ENCODE data around the gene ME1. TPM values are rescaled to one million over a fixed set of nuclear protein-coding genes. Genes with fewer than 3 reads are reported as not detected.

Gene ME1
- polyA plus RNA-seq, 2 of the 4 experiments (the other 2 are of a cell fraction), result 59.1 to 60.6 TPM

DNA sequence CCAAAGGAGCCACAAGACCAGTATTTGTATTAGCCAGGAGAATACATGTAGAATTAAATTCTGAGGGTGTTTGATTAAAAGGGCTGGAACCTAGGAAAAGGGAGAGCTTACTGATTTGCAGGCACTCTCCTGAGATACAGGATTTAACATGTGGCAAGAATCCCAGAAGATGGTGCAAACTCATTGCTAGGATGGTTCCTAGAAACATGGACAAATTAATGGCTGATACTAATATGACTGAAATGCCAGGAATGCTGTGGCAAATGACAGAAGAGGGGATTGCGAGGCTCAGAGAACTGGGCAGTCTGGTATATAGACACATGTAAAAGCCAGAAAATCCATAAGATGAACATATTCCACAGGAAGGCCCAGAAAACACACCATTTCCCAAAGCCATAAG lies 119.6 kb downstream of the ME1 start:
- POLR2A ChIA-PET, result no interaction called here
- Histone ChIP-seq H3K4me1 (no peaks in the 10 kb centered on the region), H3K27ac (no peak overlapping the region), H3K9me3 (no peaks in the 10 kb centered on the region), H3K4me3 (no peak overlapping the region), H3K4me2 (no peak overlapping the region)
- CTCF ChIA-PET, result no interaction called here
- no peak for TF ChIP-seq FOSB (CRISPR knock-in tag; IDR thresholded peaks at IDR 0.05)
- no peak for TF ChIP-seq POLR2AphosphoS2 (conservative IDR thresholded peaks at IDR 0.05; ENCODE audit: low read length)
- TF ChIP-seq ZC3H11A (IDR thresholded peaks at IDR 0.05), result no peak
- TF ChIP-seq, protein P1, sequence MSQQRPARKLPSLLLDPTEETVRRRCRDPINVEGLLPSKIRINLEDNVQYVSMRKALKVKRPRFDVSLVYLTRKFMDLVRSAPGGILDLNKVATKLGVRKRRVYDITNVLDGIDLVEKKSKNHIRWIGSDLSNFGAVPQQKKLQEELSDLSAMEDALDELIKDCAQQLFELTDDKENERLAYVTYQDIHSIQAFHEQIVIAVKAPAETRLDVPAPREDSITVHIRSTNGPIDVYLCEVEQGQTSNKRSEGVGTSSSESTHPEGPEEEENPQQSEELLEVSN (IDR thresholded peaks at IDR 0.05; ENCODE audit: borderline replicate concordance, low read depth), result no peak
- no peak for TF ChIP-seq GATA3 (IDR thresholded peaks at IDR 0.05; ENCODE audit: borderline replicate concordance)
- TF ChIP-seq MYC (IDR thresholded peaks at IDR 0.05; ENCODE audit: borderline replicate concordance, low read length), result no peak
- no peak for TF ChIP-seq CHD2 (IDR thresholded peaks at IDR 0.05; ENCODE audit: low read length, partially characterized antibody)
- TF ChIP-seq TFCP2L1 (CRISPR knock-in tag; IDR thresholded peaks at IDR 0.05), result no peak
- ATAC-seq, result no peak
- FAIRE-seq, result no peak
- DNase-seq (ENCODE audit: low read depth in 1 of 2, low spot score in 1 of 2), result no peak
- WGBS (ENCODE audit: missing lambda C conversion rate), result 100% methylated on average over 1 of the region's 1 CpG

DNA sequence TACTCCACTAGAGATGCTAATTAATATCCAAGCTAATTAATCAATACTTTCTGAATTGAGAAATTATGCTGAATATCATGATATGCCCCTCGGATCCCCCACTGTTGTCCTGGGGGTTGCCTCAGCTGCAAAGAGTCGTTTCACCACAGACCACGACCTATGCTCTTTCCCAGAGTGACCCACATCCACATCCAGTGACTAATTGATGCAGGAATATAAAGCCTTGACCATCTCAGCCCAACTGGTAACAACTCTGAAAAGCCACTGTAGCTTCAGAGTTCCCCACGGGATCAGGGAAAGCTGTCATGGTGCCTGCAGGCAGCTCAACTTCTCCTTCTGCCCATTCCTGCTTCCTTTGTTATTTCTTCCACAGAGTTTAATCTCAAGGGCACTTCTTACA lies 120.8 kb downstream of the ME1 start:
- Histone ChIP-seq H3K27ac (no peak overlapping the region), H3K4me1 (no peaks in the 10 kb centered on the region), H3K4me3 (no peak overlapping the region), H3K9me3 (no peaks in the 10 kb centered on the region), H3K4me2 (no peak overlapping the region)
- FAIRE-seq (no peak), DNase-seq (ENCODE audit: low read depth in 1 of 2, low spot score in 1 of 2) (no peak), ATAC-seq (no peak)
- ChIA-PET CTCF (interaction anchor here (0.7 to 1.2 kb wide), 2 partner anchors 59 to 202 kb away, joined by 3 to 4 read pairs; partner anchors contain the start of gene PRSS35), POLR2A (no interaction called here)
- 78% methylated on average over 4 of the region's 4 CpGs for WGBS (ENCODE audit: missing lambda C conversion rate)
- TF ChIP-seq RNF2 (IDR thresholded peaks at IDR 0.05; ENCODE audit: borderline replicate concordance, low read depth) (no peak), HOXB13 (CRISPR knock-in tag; IDR thresholded peaks at IDR 0.05; ENCODE audit: low read depth) (no peak)

DNA sequence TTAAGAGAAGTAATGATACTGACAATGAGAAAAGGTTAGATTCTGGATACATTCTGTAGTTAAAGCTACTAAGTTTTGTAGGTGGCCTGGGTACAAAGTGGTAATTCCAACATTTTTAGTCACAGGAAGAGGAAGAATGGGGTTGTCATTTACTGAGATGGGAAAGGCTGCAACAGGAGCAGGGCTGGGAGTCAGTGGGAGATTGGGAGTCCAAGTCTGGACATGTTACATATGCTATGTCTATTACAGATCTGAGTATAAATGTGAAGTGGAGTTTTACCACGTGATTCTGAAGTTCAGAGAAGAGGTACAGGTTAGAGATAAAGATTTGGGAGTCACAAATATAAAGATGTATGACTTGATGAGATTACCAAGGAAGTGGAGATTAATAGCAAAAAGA lies 121.5 kb downstream of the ME1 start:
- POLR2A ChIA-PET, result no interaction called here
- no peak for TF ChIP-seq RCOR1 (IDR thresholded peaks at IDR 0.05; ENCODE audit: low read depth, low read length)
- WGBS (ENCODE audit: missing lambda C conversion rate), result 62% methylated on average over 1 of the region's 1 CpG

DNA sequence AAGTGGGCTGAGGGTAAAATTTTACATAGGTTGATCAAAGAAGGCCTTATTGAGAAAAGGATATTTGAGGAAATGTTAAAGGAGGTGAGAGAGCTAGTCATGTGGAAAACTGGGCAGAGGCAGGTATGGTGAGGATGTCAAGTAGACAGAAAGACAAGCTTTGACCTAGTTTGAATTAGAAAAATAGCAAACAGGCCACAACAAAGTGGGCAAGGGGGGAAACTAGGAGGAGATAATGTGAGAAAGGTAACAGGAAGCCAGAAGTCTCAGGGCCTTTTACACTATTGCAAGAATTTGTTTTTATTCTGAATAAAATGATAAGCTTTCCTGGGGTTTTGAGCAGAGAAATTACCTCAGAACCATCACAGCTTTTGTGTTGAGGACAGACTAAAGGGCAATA lies 122.0 kb downstream of the ME1 start:
- FAIRE-seq (no peak), DNase-seq (ENCODE audit: low read depth in 1 of 2, low spot score in 1 of 2) (no peak), ATAC-seq (no peak)
- Histone ChIP-seq H3K4me1 (no peaks in the 10 kb centered on the region), H3K9me3 (no peaks in the 10 kb centered on the region), H3K4me3 (no peak overlapping the region), H3K27ac (no peak overlapping the region), H3K4me2 (no peak overlapping the region)
- ChIA-PET POLR2A (no interaction called here), CTCF (interaction anchor here (1.2 kb wide), 2 partner anchors 87 to 203 kb away, joined by 3 to 4 read pairs; partner anchors contain the start of gene PRSS35)
- TF ChIP-seq FOXS1 (CRISPR knock-in tag; IDR thresholded peaks at IDR 0.05) (no peak), SMC3 (IDR thresholded peaks at IDR 0.05) (no peak), RCOR1 (IDR thresholded peaks at IDR 0.05; ENCODE audit: low read depth, low read length) (no peak), TFCP2L1 (CRISPR knock-in tag; IDR thresholded peaks at IDR 0.05) (no peak), HOXB5 (CRISPR knock-in tag; IDR thresholded peaks at IDR 0.05) (no peak), RNF2 (IDR thresholded peaks at IDR 0.05; ENCODE audit: borderline replicate concordance, low read depth) (no peak), EHF (CRISPR knock-in tag; IDR thresholded peaks at IDR 0.05) (no peak), ZSCAN20 (CRISPR knock-in tag; IDR thresholded peaks at IDR 0.05) (no peak), JUNB (IDR thresholded peaks at IDR 0.05) (no peak)
- TF ChIP-seq, protein P1 (IDR thresholded peaks at IDR 0.05; ENCODE audit: borderline replicate concordance, low read depth), result no peak
- TF ChIP-seq, protein P2, sequence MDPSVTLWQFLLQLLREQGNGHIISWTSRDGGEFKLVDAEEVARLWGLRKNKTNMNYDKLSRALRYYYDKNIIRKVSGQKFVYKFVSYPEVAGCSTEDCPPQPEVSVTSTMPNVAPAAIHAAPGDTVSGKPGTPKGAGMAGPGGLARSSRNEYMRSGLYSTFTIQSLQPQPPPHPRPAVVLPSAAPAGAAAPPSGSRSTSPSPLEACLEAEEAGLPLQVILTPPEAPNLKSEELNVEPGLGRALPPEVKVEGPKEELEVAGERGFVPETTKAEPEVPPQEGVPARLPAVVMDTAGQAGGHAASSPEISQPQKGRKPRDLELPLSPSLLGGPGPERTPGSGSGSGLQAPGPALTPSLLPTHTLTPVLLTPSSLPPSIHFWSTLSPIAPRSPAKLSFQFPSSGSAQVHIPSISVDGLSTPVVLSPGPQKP (IDR thresholded peaks at IDR 0.05; ENCODE audit: low read depth, low read length), result no peak
- TF ChIP-seq, protein P3, sequence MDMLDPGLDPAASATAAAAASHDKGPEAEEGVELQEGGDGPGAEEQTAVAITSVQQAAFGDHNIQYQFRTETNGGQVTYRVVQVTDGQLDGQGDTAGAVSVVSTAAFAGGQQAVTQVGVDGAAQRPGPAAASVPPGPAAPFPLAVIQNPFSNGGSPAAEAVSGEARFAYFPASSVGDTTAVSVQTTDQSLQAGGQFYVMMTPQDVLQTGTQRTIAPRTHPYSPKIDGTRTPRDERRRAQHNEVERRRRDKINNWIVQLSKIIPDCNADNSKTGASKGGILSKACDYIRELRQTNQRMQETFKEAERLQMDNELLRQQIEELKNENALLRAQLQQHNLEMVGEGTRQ (IDR thresholded peaks at IDR 0.05), result no peak
- TF ChIP-seq, protein P4, sequence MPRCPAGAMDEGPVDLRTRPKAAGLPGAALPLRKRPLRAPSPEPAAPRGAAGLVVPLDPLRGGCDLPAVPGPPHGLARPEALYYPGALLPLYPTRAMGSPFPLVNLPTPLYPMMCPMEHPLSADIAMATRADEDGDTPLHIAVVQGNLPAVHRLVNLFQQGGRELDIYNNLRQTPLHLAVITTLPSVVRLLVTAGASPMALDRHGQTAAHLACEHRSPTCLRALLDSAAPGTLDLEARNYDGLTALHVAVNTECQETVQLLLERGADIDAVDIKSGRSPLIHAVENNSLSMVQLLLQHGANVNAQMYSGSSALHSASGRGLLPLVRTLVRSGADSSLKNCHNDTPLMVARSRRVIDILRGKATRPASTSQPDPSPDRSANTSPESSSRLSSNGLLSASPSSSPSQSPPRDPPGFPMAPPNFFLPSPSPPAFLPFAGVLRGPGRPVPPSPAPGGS (IDR thresholded peaks at IDR 0.05), result no peak
- TF ChIP-seq, protein P5, sequence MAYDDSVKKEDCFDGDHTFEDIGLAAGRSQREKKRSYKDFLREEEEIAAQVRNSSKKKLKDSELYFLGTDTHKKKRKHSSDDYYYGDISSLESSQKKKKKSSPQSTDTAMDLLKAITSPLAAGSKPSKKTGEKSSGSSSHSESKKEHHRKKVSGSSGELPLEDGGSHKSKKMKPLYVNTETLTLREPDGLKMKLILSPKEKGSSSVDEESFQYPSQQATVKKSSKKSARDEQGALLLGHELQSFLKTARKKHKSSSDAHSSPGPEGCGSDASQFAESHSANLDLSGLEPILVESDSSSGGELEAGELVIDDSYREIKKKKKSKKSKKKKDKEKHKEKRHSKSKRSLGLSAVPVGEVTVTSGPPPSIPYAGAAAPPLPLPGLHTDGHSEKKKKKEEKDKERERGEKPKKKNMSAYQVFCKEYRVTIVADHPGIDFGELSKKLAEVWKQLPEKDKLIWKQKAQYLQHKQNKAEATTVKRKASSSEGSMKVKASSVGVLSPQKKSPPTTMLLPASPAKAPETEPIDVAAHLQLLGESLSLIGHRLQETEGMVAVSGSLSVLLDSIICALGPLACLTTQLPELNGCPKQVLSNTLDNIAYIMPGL (CRISPR knock-in tag; IDR thresholded peaks at IDR 0.05; ENCODE audit: borderline replicate concordance), result no peak
- TF ChIP-seq, protein P6, sequence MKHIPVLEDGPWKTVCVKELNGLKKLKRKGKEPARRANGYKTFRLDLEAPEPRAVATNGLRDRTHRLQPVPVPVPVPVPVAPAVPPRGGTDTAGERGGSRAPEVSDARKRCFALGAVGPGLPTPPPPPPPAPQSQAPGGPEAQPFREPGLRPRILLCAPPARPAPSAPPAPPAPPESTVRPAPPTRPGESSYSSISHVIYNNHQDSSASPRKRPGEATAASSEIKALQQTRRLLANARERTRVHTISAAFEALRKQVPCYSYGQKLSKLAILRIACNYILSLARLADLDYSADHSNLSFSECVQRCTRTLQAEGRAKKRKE (CRISPR knock-in tag; IDR thresholded peaks at IDR 0.05; ENCODE audit: low read depth), result no peak
- TF ChIP-seq, protein P7, sequence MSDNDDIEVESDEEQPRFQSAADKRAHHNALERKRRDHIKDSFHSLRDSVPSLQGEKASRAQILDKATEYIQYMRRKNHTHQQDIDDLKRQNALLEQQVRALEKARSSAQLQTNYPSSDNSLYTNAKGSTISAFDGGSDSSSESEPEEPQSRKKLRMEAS (IDR thresholded peaks at IDR 0.05), result no peak

More for the DNA sequence above, 121.5 kb downstream of the ME1 start:
- CTCF ChIA-PET, result interaction anchor here (1.2 kb wide), 2 partner anchors 87 to 202 kb away, joined by 3 to 4 read pairs; partner anchors contain the start of gene PRSS35
- H3K4me2 ChIP-seq, result no peak overlapping the region
- H3K27ac ChIP-seq, result no peak overlapping the region
- FAIRE-seq (no peak), ATAC-seq (no peak), DNase-seq (ENCODE audit: low read depth in 1 of 2, low spot score in 1 of 2) (no peak)
- no peaks in the 10 kb centered on the region for H3K4me1 ChIP-seq
- no peak overlapping the region for H3K4me3 ChIP-seq
- H3K9me3 ChIP-seq, result no peaks in the 10 kb centered on the region
